ENCODE data around the gene NCAPG.
"Not testable (repeated sequence)": the region's sequence is repeated elsewhere in the genome, so short reads cannot be mapped to it uniquely, and the experiment has no call there.

The NCAPG gene

GRCh38 chr4:17805580-17806155, 5.1 kb upstream of the NCAPG start:
- no peak for DNase-seq

GRCh38 chr4:17807446-17807845, 3.3 kb upstream of the NCAPG start:
- no peak for DNase-seq

GRCh38 chr4:17809667-17810066, 1.1 kb upstream of the NCAPG start:
- DNase-seq, result no peak

- DNase-seq, result no peak
These were observed 362 bp downstream of the NCAPG start for GRCh38 chr4:17811078-17811603.

GRCh38 chr4:17812125-17812524, 1.3 kb downstream of the NCAPG start:
- DNase-seq, result no peak

GRCh38 chr4:17812801-17813200, 2.0 kb downstream of the NCAPG start:
- no peak for DNase-seq

GRCh38 chr4:17814140-17814539, 3.4 kb downstream of the NCAPG start:
- DNase-seq, result no peak

GRCh38 chr4:17816142-17816541, 5.4 kb downstream of the NCAPG start:
- no peak for DNase-seq

- DNase-seq, result no peak
These were observed 6.2 kb downstream of the NCAPG start for GRCh38 chr4:17817027-17817426.

- no peak for DNase-seq
These were observed 13.3 kb downstream of the NCAPG start for GRCh38 chr4:17823871-17824669.

- no peak for DNase-seq
These were observed 35.5 kb downstream of the NCAPG start for GRCh38 chr4:17846266-17846665.

- DNase-seq, result not testable (repeated sequence)
These were observed 39.5 kb downstream of the NCAPG start for GRCh38 chr4:17850295-17850694.

GRCh38 chr4:17851959-17852358, 41.2 kb downstream of the NCAPG start:
- DNase-seq, result no peak

- DNase-seq, result no peak
These were observed 43.3 kb downstream of the NCAPG start for GRCh38 chr4:17854036-17854435.

- DNase-seq, result no peak
These were observed 49.1 kb downstream of the NCAPG start for GRCh38 chr4:17859793-17860406.

GRCh38 chr4:17861906-17862305, 51.1 kb downstream of the NCAPG start:
- not testable (repeated sequence) for DNase-seq

- DNase-seq, result no peak
These were observed 55.1 kb downstream of the NCAPG start for GRCh38 chr4:17865866-17866363.

- DNase-seq, result no peak
These were observed 56.0 kb downstream of the NCAPG start for GRCh38 chr4:17866810-17867209.

GRCh38 chr4:17867276-17867675, 56.5 kb downstream of the NCAPG start:
- DNase-seq, result no peak

GRCh38 chr4:17869327-17869726, 58.5 kb downstream of the NCAPG start:
- DNase-seq, result no peak

GRCh38 chr4:17875402-17876070, 64.8 kb downstream of the NCAPG start:
- no peak for DNase-seq

- DNase-seq, result no peak
These were observed 66.2 kb downstream of the NCAPG start for GRCh38 chr4:17876943-17877342.

GRCh38 chr4:17877661-17878060, 66.9 kb downstream of the NCAPG start:
- no peak for DNase-seq

Data from femur (tissue), 1 donor.